WTC11 (cell line): ENCODE results near the gene CFL1.

Experiments
- CREB1 ChIP-seq: sonication (generic); formaldehyde crosslinking; IDR thresholded peaks from 2 replicates; pipeline ENCODE4 v1.8.0; 2023; ENCODE audit warnings: mild to moderate bottlenecking, missing genetic modification reagents
- ESRRA ChIP-seq: sonication (generic); formaldehyde crosslinking; IDR thresholded peaks from 2 replicates; pipeline ENCODE4 v1.8.1; 2022; ENCODE audit warnings: mild to moderate bottlenecking, missing genetic modification reagents, borderline replicate concordance
- FOXK1 ChIP-seq: sonication (generic); formaldehyde crosslinking; IDR thresholded peaks from 2 replicates; pipeline ENCODE4 v1.8.0; 2022; ENCODE audit warnings: mild to moderate bottlenecking, moderate library complexity, missing genetic modification reagents
- FOXP1 ChIP-seq: sonication (generic); formaldehyde crosslinking; IDR thresholded peaks from 2 replicates; pipeline ENCODE4 v1.8.0; 2022; ENCODE audit warnings: missing genetic modification reagents, mild to moderate bottlenecking, moderate library complexity, borderline replicate concordance
- HMGA2 ChIP-seq: fragments of 250-450 bp; sonication (Bioruptor Pico); IDR thresholded peaks from 2 replicates; pipeline ENCODE4 v1.4.0; 2021; ENCODE audit warnings: mild to moderate bottlenecking, moderate library complexity
- TEAD4 ChIP-seq: sonication (generic); formaldehyde crosslinking; IDR thresholded peaks from 2 replicates; pipeline ENCODE4 v1.8.0; 2022; ENCODE audit warnings: mild to moderate bottlenecking, missing genetic modification reagents
- ZNF263 ChIP-seq: sonication (generic); formaldehyde crosslinking; IDR thresholded peaks from 2 replicates; pipeline ENCODE4 v1.8.1; 2022; ENCODE audit warnings: low read depth, mild to moderate bottlenecking, moderate library complexity, missing genetic modification reagents
- TF ChIP-seq, protein P1 (sequence below): fragments of 200-600 bp; IDR thresholded peaks from 2 replicates; pipeline ENCODE4 v1.8.0; 2022; ENCODE audit warnings: antibody characterized with exemption
- TF ChIP-seq, protein P2 (sequence below): sonication (generic); formaldehyde crosslinking; IDR thresholded peaks from 2 replicates; pipeline ENCODE4 v1.8.1; 2022; ENCODE audit warnings: low read depth, missing genetic modification reagents, borderline replicate concordance
- TF ChIP-seq, protein P3 (sequence below): sonication (generic); formaldehyde crosslinking; IDR thresholded peaks from 2 replicates; pipeline ENCODE4 v1.8.0; 2023; ENCODE audit warnings: missing genetic modification reagents
- TF ChIP-seq, protein P4 (sequence below): sonication (generic); formaldehyde crosslinking; conservative IDR thresholded peaks from 2 replicates; pipeline ENCODE4 v1.8.1; 2022; ENCODE audit warnings: mild to moderate bottlenecking, missing genetic modification reagents
- TF ChIP-seq, protein P5 (sequence below): sonication (generic); formaldehyde crosslinking; IDR thresholded peaks from 2 replicates; pipeline ENCODE4 v1.8.0; 2022; ENCODE audit warnings: mild to moderate bottlenecking, missing genetic modification reagents

DNA sequence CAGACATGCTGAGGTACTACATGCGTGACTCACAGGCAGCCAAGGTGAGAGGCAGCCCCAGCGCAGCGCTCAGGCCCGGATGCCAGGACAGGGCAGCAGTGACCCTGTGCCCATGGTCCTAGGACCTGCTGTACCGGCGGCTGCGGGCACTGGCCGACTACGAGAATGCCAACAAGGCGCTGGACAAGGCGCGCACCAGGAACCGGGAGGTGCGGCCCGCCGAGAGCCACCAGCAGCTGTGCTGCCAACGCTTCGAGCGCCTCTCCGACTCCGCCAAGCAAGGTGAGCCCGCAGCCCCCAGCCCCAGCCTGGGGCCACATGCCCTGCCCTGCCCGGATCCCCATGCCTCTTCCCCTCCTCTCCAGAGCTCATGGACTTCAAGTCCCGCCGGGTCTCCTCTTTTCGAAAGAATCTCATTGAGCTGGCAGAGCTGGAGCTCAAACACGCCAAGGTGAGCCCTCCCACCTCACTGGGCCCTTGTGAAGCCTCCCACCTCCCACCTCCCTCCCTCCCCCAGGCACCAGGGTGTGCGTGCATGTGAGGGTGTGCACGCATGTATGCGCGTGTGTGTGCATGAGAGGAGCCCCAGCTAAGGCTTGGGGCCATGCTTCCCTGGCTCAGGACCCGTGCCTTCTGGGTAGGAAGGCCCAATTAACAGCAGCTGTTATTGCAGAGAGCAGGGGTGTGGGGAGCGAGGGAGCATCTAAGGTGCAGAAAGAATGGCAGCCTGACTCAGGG is 5.3 kb downstream of the CFL1 start:
- TF ChIP-seq FOXK1 (CRISPR knock-in tag) (no peak), ZNF263 (no peak), TEAD4 (CRISPR knock-in tag) (no peak), HMGA2 (CRISPR knock-in tag) (no peak), CREB1 (no peak), ESRRA (CRISPR knock-in tag) (no peak), FOXP1 (CRISPR knock-in tag) (no peak)
- TF ChIP-seq, protein P1, sequence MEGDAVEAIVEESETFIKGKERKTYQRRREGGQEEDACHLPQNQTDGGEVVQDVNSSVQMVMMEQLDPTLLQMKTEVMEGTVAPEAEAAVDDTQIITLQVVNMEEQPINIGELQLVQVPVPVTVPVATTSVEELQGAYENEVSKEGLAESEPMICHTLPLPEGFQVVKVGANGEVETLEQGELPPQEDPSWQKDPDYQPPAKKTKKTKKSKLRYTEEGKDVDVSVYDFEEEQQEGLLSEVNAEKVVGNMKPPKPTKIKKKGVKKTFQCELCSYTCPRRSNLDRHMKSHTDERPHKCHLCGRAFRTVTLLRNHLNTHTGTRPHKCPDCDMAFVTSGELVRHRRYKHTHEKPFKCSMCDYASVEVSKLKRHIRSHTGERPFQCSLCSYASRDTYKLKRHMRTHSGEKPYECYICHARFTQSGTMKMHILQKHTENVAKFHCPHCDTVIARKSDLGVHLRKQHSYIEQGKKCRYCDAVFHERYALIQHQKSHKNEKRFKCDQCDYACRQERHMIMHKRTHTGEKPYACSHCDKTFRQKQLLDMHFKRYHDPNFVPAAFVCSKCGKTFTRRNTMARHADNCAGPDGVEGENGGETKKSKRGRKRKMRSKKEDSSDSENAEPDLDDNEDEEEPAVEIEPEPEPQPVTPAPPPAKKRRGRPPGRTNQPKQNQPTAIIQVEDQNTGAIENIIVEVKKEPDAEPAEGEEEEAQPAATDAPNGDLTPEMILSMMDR, result no peak
- TF ChIP-seq, protein P2, sequence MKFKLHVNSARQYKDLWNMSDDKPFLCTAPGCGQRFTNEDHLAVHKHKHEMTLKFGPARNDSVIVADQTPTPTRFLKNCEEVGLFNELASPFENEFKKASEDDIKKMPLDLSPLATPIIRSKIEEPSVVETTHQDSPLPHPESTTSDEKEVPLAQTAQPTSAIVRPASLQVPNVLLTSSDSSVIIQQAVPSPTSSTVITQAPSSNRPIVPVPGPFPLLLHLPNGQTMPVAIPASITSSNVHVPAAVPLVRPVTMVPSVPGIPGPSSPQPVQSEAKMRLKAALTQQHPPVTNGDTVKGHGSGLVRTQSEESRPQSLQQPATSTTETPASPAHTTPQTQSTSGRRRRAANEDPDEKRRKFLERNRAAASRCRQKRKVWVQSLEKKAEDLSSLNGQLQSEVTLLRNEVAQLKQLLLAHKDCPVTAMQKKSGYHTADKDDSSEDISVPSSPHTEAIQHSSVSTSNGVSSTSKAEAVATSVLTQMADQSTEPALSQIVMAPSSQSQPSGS (CRISPR knock-in tag), result no peak
- TF ChIP-seq, protein P3, sequence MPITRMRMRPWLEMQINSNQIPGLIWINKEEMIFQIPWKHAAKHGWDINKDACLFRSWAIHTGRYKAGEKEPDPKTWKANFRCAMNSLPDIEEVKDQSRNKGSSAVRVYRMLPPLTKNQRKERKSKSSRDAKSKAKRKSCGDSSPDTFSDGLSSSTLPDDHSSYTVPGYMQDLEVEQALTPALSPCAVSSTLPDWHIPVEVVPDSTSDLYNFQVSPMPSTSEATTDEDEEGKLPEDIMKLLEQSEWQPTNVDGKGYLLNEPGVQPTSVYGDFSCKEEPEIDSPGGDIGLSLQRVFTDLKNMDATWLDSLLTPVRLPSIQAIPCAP (CRISPR knock-in tag), result no peak
- TF ChIP-seq, protein P4, sequence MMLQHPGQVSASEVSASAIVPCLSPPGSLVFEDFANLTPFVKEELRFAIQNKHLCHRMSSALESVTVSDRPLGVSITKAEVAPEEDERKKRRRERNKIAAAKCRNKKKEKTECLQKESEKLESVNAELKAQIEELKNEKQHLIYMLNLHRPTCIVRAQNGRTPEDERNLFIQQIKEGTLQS (CRISPR knock-in tag), result no peak
- TF ChIP-seq, protein P5, sequence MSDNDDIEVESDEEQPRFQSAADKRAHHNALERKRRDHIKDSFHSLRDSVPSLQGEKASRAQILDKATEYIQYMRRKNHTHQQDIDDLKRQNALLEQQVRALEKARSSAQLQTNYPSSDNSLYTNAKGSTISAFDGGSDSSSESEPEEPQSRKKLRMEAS, result no peak
